Sigmoid colon (tissue), 4 donors: ENCODE measurements around the gene MYRIP.

ENCODE experiments used
- CTCF ChIP-seq, 4 experiments: fragments of 450-650 bp in 3 of 4; fragments of 200-600 bp in 1 of 4; IDR thresholded peaks; one replicate each; pipeline ENCODE4 v1.5.1; 2016 to 2019; ENCODE audit warnings: antibody characterized with exemption in 4 of 4, mild to moderate bottlenecking in 3 of 4, moderate library complexity in 2 of 4
- POLR2AphosphoS5 ChIP-seq, 4 donors: sonication (generic); formaldehyde crosslinking; IDR thresholded peaks; one replicate each; pipeline ENCODE4 v1.6.1; 2017; ENCODE audit warnings: antibody characterized with exemption in 4 of 4

DNA sequence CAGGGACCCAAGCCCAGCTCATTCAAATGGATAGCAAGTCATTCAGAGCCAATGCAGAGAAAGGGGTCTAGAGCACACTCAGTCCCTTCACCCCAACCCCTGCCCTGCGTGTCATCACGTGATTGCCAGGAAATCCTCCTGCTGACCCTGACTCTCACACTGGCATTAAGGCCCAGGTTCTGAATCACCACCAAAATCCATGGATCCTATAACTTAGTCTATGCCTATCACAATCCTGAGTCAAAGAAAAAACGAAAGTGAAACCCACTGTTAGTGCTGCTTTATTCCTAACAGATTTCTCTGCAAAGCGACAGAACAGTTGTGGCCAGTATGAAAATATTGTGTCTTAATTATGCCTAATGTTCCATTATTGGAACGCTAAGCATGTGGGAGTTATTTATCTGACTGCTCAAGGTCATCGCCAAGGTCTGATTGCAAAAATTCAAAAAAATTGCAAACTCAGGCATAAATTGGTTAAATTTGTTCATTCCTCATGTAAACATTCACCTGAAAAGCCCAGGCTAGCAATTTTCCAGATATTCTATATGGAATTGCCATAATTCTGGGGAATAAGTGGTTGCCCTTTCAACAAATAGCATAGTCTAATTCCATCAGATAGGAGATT is 391.4 kb downstream of the MYRIP start:
- no peak for TF ChIP-seq CTCF (IDR thresholded peaks at IDR 0.05)
- TF ChIP-seq POLR2AphosphoS5 (IDR thresholded peaks at IDR 0.05) = no peak
